Esophagus squamous epithelium (tissue), 4 donors: ENCODE results near the gene PALM.

Experiments
- POLR2A ChIP-seq, 4 donors: fragments of 450-650 bp; IDR thresholded peaks; one replicate each; pipeline ENCODE4 v1.6.1; 2017; ENCODE audit warnings: antibody characterized with exemption in 4 of 4, mild to moderate bottlenecking in 4 of 4, moderate library complexity in 3 of 4
- TF ChIP-seq, protein P1 (sequence below), 6 experiments: fragments of 450-650 bp in 4 of 6; fragments of 200-600 bp in 2 of 6; sonication (generic) in 2 of 6; IDR thresholded peaks; one replicate each; pipeline ENCODE4 v1.5.1; 2016 to 2019; ENCODE audit warnings: antibody characterized with exemption in 6 of 6, mild to moderate bottlenecking in 4 of 6, moderate library complexity in 4 of 6

DNA sequence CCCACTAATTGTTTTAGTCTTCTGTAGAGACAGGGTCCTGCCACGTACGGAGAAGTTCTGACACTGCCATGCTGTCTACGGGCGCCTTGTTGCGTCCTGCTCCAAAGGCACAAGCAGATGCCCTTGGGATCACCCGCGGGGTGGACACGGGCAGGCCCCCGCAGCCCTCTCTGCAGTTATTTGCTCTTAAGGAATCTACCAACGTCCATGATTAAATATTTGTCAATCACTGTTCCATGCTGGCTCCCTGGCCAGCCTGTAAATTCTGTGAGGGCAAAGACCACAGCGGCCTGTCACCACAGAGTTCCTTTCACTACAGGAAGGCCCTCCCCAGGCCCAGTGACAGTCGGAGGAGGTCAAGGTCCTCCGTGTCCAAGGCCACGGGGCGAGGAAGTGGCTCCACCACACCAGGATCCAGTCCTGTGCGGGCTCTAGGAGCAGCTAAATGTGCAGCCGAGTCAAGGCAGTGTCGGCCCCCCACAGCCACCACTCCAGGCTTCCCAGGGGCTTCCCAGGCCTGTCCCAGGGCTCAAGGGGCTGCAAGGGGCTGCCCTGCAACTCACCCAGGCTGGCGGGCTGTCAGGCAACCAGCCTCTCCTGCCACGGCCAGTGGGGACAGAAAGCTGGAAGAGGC lies 47.8 kb upstream of the PALM start:
- TF ChIP-seq POLR2A (IDR thresholded peaks at IDR 0.05): no peak
- TF ChIP-seq, protein P1, sequence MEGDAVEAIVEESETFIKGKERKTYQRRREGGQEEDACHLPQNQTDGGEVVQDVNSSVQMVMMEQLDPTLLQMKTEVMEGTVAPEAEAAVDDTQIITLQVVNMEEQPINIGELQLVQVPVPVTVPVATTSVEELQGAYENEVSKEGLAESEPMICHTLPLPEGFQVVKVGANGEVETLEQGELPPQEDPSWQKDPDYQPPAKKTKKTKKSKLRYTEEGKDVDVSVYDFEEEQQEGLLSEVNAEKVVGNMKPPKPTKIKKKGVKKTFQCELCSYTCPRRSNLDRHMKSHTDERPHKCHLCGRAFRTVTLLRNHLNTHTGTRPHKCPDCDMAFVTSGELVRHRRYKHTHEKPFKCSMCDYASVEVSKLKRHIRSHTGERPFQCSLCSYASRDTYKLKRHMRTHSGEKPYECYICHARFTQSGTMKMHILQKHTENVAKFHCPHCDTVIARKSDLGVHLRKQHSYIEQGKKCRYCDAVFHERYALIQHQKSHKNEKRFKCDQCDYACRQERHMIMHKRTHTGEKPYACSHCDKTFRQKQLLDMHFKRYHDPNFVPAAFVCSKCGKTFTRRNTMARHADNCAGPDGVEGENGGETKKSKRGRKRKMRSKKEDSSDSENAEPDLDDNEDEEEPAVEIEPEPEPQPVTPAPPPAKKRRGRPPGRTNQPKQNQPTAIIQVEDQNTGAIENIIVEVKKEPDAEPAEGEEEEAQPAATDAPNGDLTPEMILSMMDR (IDR thresholded peaks at IDR 0.05): no peak
